Measurements from ENCODE around the gene DOCK8. TPM values are rescaled to one million over a fixed set of nuclear protein-coding genes. Genes with fewer than 3 reads are reported as not detected.

The DOCK8 gene
- total RNA-seq, 1 experiment from 2014 or later = 15.2 TPM

DNA sequence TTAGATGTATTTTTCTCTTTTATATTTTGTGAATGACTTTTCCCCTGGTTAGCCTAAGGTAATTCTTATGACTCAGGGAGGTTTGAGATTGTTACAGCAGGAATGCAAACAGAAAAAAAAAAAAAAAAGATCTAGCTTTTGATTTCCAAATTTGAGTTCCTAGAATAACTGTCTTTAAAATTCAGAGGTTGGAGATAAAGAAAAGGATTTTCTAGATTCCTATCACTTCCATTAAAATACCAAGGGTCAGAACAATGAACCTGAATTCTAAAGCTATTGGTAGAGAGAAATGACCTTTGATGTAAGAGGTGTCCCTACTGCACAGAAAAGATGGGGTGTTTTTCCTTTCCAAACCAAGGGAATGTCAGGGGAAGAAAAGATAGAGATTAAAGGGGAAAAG, 262.5 kb downstream of the DOCK8 start:
- no TSS peak for BruUV-seq (replicated peaks)
- Mint-ChIP-seq H3K36me3 (ENCODE audit: insufficient read depth, unreplicated experiment) (peaks cover 16% of the 10 kb centered on the region), H3K9me3 (ENCODE audit: unreplicated experiment) (no peaks in the 10 kb centered on the region), H3K27ac (ENCODE audit: unreplicated experiment) (peak overlapping the region; percentile 95), H3K4me3 (ENCODE audit: unreplicated experiment) (peak overlapping the region; percentile 25), H3K27me3 (ENCODE audit: insufficient read depth, unreplicated experiment) (no peaks in the 10 kb centered on the region), H3K4me1 (ENCODE audit: low read depth, unreplicated experiment) (peaks cover 52% of the 10 kb centered on the region)
- H3K9me3 ChIP-seq = no peaks in the 10 kb centered on the region
- H3K4me3 ChIP-seq (ENCODE audit: low read depth, low read length) = no peak overlapping the region
- no peak for DNase-seq
- no peaks in the 10 kb centered on the region for H3K27me3 ChIP-seq (replicated peaks; ENCODE audit: control insufficient read depth, insufficient read depth, low read length)
- POLR2A ChIA-PET = interaction anchor here (0.6 to 1.0 kb wide), 3 partner anchors 19 to 227 kb away, joined by 3 to 12 read pairs (median 11); no protein-coding TSS in a partner anchor
- CTCF ChIA-PET = interaction anchor here (0.6 to 0.7 kb wide), 3 partner anchors 18 to 315 kb away, joined by 3 to 4 read pairs (median 4); no protein-coding TSS in a partner anchor
- H3K4me1 ChIP-seq = peaks cover 72% of the 10 kb centered on the region
- TF ChIP-seq, protein P1, sequence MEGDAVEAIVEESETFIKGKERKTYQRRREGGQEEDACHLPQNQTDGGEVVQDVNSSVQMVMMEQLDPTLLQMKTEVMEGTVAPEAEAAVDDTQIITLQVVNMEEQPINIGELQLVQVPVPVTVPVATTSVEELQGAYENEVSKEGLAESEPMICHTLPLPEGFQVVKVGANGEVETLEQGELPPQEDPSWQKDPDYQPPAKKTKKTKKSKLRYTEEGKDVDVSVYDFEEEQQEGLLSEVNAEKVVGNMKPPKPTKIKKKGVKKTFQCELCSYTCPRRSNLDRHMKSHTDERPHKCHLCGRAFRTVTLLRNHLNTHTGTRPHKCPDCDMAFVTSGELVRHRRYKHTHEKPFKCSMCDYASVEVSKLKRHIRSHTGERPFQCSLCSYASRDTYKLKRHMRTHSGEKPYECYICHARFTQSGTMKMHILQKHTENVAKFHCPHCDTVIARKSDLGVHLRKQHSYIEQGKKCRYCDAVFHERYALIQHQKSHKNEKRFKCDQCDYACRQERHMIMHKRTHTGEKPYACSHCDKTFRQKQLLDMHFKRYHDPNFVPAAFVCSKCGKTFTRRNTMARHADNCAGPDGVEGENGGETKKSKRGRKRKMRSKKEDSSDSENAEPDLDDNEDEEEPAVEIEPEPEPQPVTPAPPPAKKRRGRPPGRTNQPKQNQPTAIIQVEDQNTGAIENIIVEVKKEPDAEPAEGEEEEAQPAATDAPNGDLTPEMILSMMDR (IDR thresholded peaks at IDR 0.05; ENCODE audit: insufficient read depth in 1 of 2, low read depth in 1 of 2, low read length in 1 of 2, severe bottlenecking in 1 of 2, unreplicated experiment in 1 of 2) = no peak
- intact Hi-C loops (cut with micrococcal nuclease; ENCODE audit: unreplicated experiment) = no loop called here
- no peaks in the 10 kb centered on the region for H3K36me3 ChIP-seq (ENCODE audit: control insufficient read depth, insufficient read depth, low read length)

DNA sequence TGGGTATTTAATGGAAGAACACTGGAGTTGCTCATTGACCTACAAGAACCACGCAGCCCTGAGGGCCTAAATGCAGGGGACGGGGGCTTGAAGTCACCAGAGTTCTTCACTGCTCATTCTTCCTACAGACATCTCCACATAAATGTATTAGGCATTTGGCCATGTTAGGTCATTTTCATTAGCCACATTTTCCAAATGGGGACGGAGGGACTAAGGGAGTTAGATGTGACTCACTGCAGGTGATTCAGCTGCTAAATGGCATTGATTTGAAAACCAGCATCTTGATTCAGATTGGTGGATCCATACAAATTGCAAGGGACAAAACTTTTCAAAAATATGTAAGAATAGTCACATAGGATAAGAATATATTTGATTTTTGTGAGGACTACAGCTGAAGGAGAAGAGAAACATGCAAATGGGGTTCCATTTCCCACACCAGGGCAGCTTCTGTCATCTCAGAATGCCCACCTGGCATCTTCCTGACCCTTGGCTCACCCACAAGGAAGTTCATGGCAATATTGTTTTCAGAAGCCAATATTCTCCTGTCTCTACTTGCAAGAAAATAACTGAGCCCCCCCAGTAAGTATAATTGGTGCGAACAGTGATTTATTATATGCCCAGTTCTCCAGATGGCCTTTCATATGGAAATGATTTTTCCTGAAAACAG, 264.8 kb downstream of the DOCK8 start:
- peaks cover 16% of the 10 kb centered on the region for H3K36me3 Mint-ChIP-seq (ENCODE audit: insufficient read depth, unreplicated experiment)
- H3K9me3 ChIP-seq = no peaks in the 10 kb centered on the region
- peaks cover 60% of the 10 kb centered on the region for H3K4me1 Mint-ChIP-seq (ENCODE audit: low read depth, unreplicated experiment)
- H3K4me3 Mint-ChIP-seq (ENCODE audit: unreplicated experiment) = no peak overlapping the region
- TF ChIP-seq, protein P1 (IDR thresholded peaks at IDR 0.05; ENCODE audit: insufficient read depth in 1 of 2, low read depth in 1 of 2, low read length in 1 of 2, severe bottlenecking in 1 of 2, unreplicated experiment in 1 of 2) = no peak
- BruUV-seq (replicated peaks) = no TSS peak
- H3K27me3 ChIP-seq (replicated peaks; ENCODE audit: control insufficient read depth, insufficient read depth, low read length) = no peaks in the 10 kb centered on the region
- no peaks in the 10 kb centered on the region for H3K27me3 Mint-ChIP-seq (ENCODE audit: insufficient read depth, unreplicated experiment)
- no peak overlapping the region for H3K4me3 ChIP-seq (ENCODE audit: low read depth, low read length)
- H3K27ac Mint-ChIP-seq (ENCODE audit: unreplicated experiment) = peak overlapping the region; percentile 95
- no peak for DNase-seq
- H3K4me1 ChIP-seq = peaks cover 86% of the 10 kb centered on the region
- ChIA-PET POLR2A (no interaction called here), CTCF (no interaction called here)
- no peaks in the 10 kb centered on the region for H3K36me3 ChIP-seq (ENCODE audit: control insufficient read depth, insufficient read depth, low read length)
- intact Hi-C loops (cut with micrococcal nuclease; ENCODE audit: unreplicated experiment) = no loop called here
- H3K9me3 Mint-ChIP-seq (ENCODE audit: unreplicated experiment) = no peaks in the 10 kb centered on the region

DNA sequence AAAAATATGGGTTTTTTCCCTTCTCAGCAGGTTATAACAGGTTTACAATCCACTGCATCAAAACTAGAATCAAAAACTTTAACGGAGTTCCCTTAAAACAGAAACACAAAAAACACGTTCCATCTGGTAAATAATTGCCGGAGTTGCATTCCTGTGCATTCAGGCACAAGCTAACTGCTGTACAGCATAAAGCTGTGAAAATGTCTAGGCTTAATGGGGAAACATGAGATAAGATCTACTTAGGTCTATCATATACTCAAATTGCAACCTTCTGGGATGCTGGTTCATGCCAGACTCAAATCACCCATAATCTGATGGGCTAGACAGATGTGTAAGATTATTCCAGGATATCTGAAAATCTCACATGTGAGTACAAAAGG, 265.3 kb downstream of the DOCK8 start:
- POLR2A ChIA-PET = no interaction called here
- intact Hi-C loops (cut with micrococcal nuclease; ENCODE audit: unreplicated experiment) = no loop called here
- Mint-ChIP-seq H3K9me3 (ENCODE audit: unreplicated experiment) (no peaks in the 10 kb centered on the region), H3K36me3 (ENCODE audit: insufficient read depth, unreplicated experiment) (peaks cover 16% of the 10 kb centered on the region), H3K27ac (ENCODE audit: unreplicated experiment) (peak overlapping the region; percentile 45), H3K4me1 (ENCODE audit: low read depth, unreplicated experiment) (peaks cover 59% of the 10 kb centered on the region), H3K4me3 (ENCODE audit: unreplicated experiment) (no peak overlapping the region), H3K27me3 (ENCODE audit: insufficient read depth, unreplicated experiment) (no peaks in the 10 kb centered on the region)
- no peaks in the 10 kb centered on the region for H3K36me3 ChIP-seq (ENCODE audit: control insufficient read depth, insufficient read depth, low read length)
- H3K4me3 ChIP-seq (ENCODE audit: low read depth, low read length) = no peak overlapping the region
- no peaks in the 10 kb centered on the region for H3K9me3 ChIP-seq
- peaks cover 86% of the 10 kb centered on the region for H3K4me1 ChIP-seq
- BruUV-seq (replicated peaks) = no TSS peak
- no peak for DNase-seq
- TF ChIP-seq, protein P1 (IDR thresholded peaks at IDR 0.05; ENCODE audit: insufficient read depth in 1 of 2, low read depth in 1 of 2, low read length in 1 of 2, severe bottlenecking in 1 of 2, unreplicated experiment in 1 of 2) = no peak
- CTCF ChIA-PET = no interaction called here
- H3K27me3 ChIP-seq (replicated peaks; ENCODE audit: control insufficient read depth, insufficient read depth, low read length) = no peaks in the 10 kb centered on the region

Data from Caco-2 (cell line).